ENCODE measurements around the gene FAM177A1.

DNA sequence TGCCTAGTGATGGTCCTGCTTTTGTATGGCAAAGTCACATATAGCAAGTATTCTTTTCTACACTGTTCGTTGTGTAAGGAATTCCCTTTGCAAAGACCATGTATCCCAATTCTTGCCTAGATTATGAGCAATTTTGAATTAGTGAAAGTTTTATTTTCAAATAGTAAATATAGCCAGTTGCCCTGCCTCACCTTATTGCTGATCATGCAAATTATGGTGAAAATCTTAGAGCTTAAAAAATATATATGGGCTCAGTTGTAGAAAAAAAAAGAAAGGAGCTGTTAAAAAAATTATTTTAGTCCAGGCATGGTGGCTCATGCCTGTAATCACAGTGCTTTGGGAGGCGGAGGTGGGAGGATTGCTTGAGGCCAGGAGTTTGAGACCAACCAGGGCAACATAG is 44.5 kb upstream of the FAM177A1 start:
- TF ChIP-seq, protein P1, sequence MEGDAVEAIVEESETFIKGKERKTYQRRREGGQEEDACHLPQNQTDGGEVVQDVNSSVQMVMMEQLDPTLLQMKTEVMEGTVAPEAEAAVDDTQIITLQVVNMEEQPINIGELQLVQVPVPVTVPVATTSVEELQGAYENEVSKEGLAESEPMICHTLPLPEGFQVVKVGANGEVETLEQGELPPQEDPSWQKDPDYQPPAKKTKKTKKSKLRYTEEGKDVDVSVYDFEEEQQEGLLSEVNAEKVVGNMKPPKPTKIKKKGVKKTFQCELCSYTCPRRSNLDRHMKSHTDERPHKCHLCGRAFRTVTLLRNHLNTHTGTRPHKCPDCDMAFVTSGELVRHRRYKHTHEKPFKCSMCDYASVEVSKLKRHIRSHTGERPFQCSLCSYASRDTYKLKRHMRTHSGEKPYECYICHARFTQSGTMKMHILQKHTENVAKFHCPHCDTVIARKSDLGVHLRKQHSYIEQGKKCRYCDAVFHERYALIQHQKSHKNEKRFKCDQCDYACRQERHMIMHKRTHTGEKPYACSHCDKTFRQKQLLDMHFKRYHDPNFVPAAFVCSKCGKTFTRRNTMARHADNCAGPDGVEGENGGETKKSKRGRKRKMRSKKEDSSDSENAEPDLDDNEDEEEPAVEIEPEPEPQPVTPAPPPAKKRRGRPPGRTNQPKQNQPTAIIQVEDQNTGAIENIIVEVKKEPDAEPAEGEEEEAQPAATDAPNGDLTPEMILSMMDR (IDR thresholded peaks at IDR 0.05; ENCODE audit: borderline replicate concordance, extremely low read depth, low read length, poor library complexity, severe bottlenecking), result no peak
- TF ChIP-seq EZH2 (IDR thresholded peaks at IDR 0.05; ENCODE audit: borderline replicate concordance, low read depth, low read length, severe bottlenecking), result no peak

All from DND-41 (cell line).